C4-2B (cell line): Measurements from ENCODE around the gene HIPK4.

Source experiments
- ZFX ChIP-seq: fragments of 450-650 bp; IDR thresholded peaks from 2 replicates; pipeline ENCODE4 v1.6.1; 2017
- TF ChIP-seq, protein P1 (sequence below): fragments of 450-650 bp; conservative IDR thresholded peaks from 2 replicates; pipeline ENCODE4 v1.5.1; 2017; ENCODE audit warnings: mild to moderate bottlenecking

DNA sequence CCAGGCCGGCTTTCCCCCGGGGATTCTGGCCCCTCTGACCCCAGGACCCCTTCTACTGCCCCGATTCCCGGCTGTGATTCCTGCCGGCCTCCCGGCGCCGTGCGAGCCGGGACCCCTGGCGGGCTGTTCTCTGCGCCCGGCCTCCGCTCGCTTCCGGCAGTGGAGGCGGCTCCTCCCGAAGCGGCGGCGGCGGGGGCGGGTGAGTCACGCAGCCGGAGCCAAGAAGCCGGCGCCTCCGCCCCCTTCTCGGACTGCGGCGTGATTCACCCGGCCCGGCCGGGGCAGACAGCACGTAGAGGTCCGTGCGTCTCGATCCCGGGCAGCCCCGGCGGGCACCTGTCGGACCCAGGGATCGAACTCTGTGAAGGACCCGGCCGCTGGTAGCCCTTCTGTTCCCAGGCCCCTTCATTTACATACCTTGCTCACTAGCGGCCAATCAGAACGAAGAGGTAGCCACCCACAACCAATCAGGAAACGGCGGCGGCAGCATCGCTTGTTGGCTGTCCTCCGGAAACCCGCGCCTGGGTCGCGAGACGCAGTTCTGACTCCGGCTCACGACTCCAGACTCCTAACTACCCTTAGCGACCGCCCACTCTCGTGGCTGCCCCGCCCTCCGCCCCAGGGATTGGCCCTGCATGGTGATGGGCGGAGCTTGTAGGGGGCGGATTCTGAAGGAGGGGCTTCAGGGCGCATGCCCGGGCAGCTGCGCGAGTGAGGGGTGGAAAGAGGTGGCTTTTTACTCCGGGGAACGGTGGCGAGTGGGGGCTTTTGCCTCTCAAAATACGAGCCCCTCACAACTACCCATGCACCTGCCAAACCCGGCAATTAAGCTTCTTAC, 35.7 kb upstream of the HIPK4 start, which contains the start of gene SERTAD1:
- TF ChIP-seq, protein P1, sequence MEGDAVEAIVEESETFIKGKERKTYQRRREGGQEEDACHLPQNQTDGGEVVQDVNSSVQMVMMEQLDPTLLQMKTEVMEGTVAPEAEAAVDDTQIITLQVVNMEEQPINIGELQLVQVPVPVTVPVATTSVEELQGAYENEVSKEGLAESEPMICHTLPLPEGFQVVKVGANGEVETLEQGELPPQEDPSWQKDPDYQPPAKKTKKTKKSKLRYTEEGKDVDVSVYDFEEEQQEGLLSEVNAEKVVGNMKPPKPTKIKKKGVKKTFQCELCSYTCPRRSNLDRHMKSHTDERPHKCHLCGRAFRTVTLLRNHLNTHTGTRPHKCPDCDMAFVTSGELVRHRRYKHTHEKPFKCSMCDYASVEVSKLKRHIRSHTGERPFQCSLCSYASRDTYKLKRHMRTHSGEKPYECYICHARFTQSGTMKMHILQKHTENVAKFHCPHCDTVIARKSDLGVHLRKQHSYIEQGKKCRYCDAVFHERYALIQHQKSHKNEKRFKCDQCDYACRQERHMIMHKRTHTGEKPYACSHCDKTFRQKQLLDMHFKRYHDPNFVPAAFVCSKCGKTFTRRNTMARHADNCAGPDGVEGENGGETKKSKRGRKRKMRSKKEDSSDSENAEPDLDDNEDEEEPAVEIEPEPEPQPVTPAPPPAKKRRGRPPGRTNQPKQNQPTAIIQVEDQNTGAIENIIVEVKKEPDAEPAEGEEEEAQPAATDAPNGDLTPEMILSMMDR = peak; percentile 96
- TF ChIP-seq ZFX = no peak
